Stomach smooth muscle (tissue), 2 donors: ENCODE data around the gene CNTNAP5.

Source experiments
- H3K27ac ChIP-seq: one replicate; pipeline ENCODE4 v1.7.0; 2013; ENCODE audit warnings: mild to moderate bottlenecking, low read length, inconsistent platforms
- H3K27me3 ChIP-seq, 2 donors: one replicate each; pipeline ENCODE4 v1.7.0; 2013; ENCODE audit warnings: low read length in 2 of 2; ENCODE audit not compliant: insufficient read depth in 2 of 2, control insufficient read depth in 1 of 2
- H3K36me3 ChIP-seq, 2 donors: one replicate each; pipeline ENCODE4 v1.7.0; 2013; ENCODE audit warnings: low read length in 2 of 2; ENCODE audit not compliant: control insufficient read depth in 2 of 2, insufficient read depth in 2 of 2
- H3K4me1 ChIP-seq: one replicate; pipeline ENCODE4 v1.7.0; 2013; ENCODE audit warnings: low read length; ENCODE audit not compliant: control insufficient read depth, insufficient read depth
- H3K4me3 ChIP-seq, 2 donors: one replicate each; pipeline ENCODE4 v1.7.0; 2013; ENCODE audit warnings: low read length in 2 of 2
- H3K9ac ChIP-seq, 2 donors: one replicate each; pipeline ENCODE4 v1.7.0; 2013; ENCODE audit warnings: low read length in 2 of 2, mild to moderate bottlenecking in 1 of 2
- H3K9me3 ChIP-seq, 2 donors: one replicate each; pipeline ENCODE4 v1.7.0; 2013; ENCODE audit warnings: low read length in 2 of 2; ENCODE audit not compliant: control insufficient read depth in 2 of 2
- donor health status: healthy.
- donor health status: Pancreatic carcinoma.

Gene CNTNAP5

GRCh38 chr2:124533226-124533954 is 508.3 kb downstream of the CNTNAP5 start:
- Histone ChIP-seq H3K9me3 (no peaks in the 10 kb centered on the region), H3K4me3 (peak overlapping the region in 1 of 2 donors; percentile 15), H3K36me3 (no peaks in the 10 kb centered on the region), H3K9ac (no peak overlapping the region), H3K4me1 (peaks cover 30% of the 10 kb centered on the region), H3K27ac (peak overlapping the region; percentile 49), H3K27me3 (no peaks in the 10 kb centered on the region)

GRCh38 chr2:124534028-124534427 is 508.9 kb downstream of the CNTNAP5 start:
- H3K4me1 ChIP-seq: peaks cover 32% of the 10 kb centered on the region
- no peak overlapping the region for H3K9ac ChIP-seq
- no peaks in the 10 kb centered on the region for H3K36me3 ChIP-seq
- H3K27ac ChIP-seq: peak overlapping the region; percentile 49
- H3K27me3 ChIP-seq: no peaks in the 10 kb centered on the region
- H3K9me3 ChIP-seq: no peaks in the 10 kb centered on the region
- no peak overlapping the region for H3K4me3 ChIP-seq

GRCh38 chr2:124535816-124536215 is 510.7 kb downstream of the CNTNAP5 start:
- Histone ChIP-seq H3K36me3 (no peaks in the 10 kb centered on the region), H3K4me3 (no peak overlapping the region), H3K27ac (peak overlapping the region; percentile 31), H3K9ac (no peak overlapping the region), H3K4me1 (peaks cover 37% of the 10 kb centered on the region), H3K27me3 (no peaks in the 10 kb centered on the region), H3K9me3 (no peaks in the 10 kb centered on the region)

- peak overlapping the region; percentile 31 for H3K27ac ChIP-seq
- H3K9ac ChIP-seq: no peak overlapping the region
- no peaks in the 10 kb centered on the region for H3K27me3 ChIP-seq
- no peaks in the 10 kb centered on the region for H3K36me3 ChIP-seq
- H3K4me3 ChIP-seq: no peak overlapping the region
- no peaks in the 10 kb centered on the region for H3K9me3 ChIP-seq
- peaks cover 37% of the 10 kb centered on the region for H3K4me1 ChIP-seq
Measured at GRCh38 chr2:124536591-124536990, 511.5 kb downstream of the CNTNAP5 start.

GRCh38 chr2:124538549-124538948 is 513.5 kb downstream of the CNTNAP5 start:
- peaks cover 41% of the 10 kb centered on the region for H3K4me1 ChIP-seq
- H3K36me3 ChIP-seq: no peaks in the 10 kb centered on the region
- no peaks in the 10 kb centered on the region for H3K9me3 ChIP-seq
- H3K9ac ChIP-seq: no peak overlapping the region
- no peak overlapping the region for H3K27ac ChIP-seq
- H3K27me3 ChIP-seq: no peaks in the 10 kb centered on the region
- no peak overlapping the region for H3K4me3 ChIP-seq

- Histone ChIP-seq H3K27ac (no peak overlapping the region), H3K9me3 (no peaks in the 10 kb centered on the region), H3K27me3 (no peaks in the 10 kb centered on the region), H3K4me1 (peaks cover 28% of the 10 kb centered on the region), H3K9ac (no peak overlapping the region), H3K4me3 (no peak overlapping the region), H3K36me3 (no peaks in the 10 kb centered on the region)
Measured at GRCh38 chr2:124540805-124541204, 515.7 kb downstream of the CNTNAP5 start.

GRCh38 chr2:124542932-124543640 is 518.0 kb downstream of the CNTNAP5 start:
- Histone ChIP-seq H3K4me1 (peaks cover 17% of the 10 kb centered on the region), H3K9ac (no peak overlapping the region), H3K27me3 (no peaks in the 10 kb centered on the region), H3K27ac (peak overlapping the region; percentile 62), H3K36me3 (no peaks in the 10 kb centered on the region), H3K4me3 (peak overlapping the region; percentile 47 to 62), H3K9me3 (no peaks in the 10 kb centered on the region)

- Histone ChIP-seq H3K36me3 (no peaks in the 10 kb centered on the region), H3K4me1 (peaks cover 2% of the 10 kb centered on the region), H3K27me3 (no peaks in the 10 kb centered on the region), H3K4me3 (no peak overlapping the region), H3K9ac (no peak overlapping the region), H3K27ac (no peak overlapping the region), H3K9me3 (no peaks in the 10 kb centered on the region)
Measured at GRCh38 chr2:124547700-124548099, 522.6 kb downstream of the CNTNAP5 start.

GRCh38 chr2:124558277-124558905 is 533.3 kb downstream of the CNTNAP5 start:
- H3K4me1 ChIP-seq: no peaks in the 10 kb centered on the region
- no peaks in the 10 kb centered on the region for H3K36me3 ChIP-seq
- no peak overlapping the region for H3K4me3 ChIP-seq
- no peak overlapping the region for H3K27ac ChIP-seq
- H3K27me3 ChIP-seq: no peaks in the 10 kb centered on the region
- H3K9me3 ChIP-seq: no peaks in the 10 kb centered on the region
- no peak overlapping the region for H3K9ac ChIP-seq

- Histone ChIP-seq H3K27me3 (no peaks in the 10 kb centered on the region), H3K4me1 (no peaks in the 10 kb centered on the region), H3K27ac (no peak overlapping the region), H3K9ac (no peak overlapping the region), H3K9me3 (no peaks in the 10 kb centered on the region), H3K36me3 (no peaks in the 10 kb centered on the region), H3K4me3 (no peak overlapping the region)
Measured at GRCh38 chr2:124559236-124559635, 534.1 kb downstream of the CNTNAP5 start.
